H1 (cell line): ENCODE results near the gene CASTOR1.

Source experiments
- CHD1 ChIP-seq: IDR thresholded peaks from 2 replicates; pipeline ENCODE4 v1.6.1; 2012; ENCODE audit warnings: low read depth, low read length, improper control_type of control experiment
- EZH2 ChIP-seq: fragments of 200-600 bp; sonication (generic); IDR thresholded peaks from 2 replicates; pipeline ENCODE4 v1.7.1; 2012; ENCODE audit warnings: low read depth, mild to moderate bottlenecking, moderate library complexity, low read length, inconsistent platforms; ENCODE audit not compliant: severe bottlenecking
- JUND ChIP-seq: IDR thresholded peaks from 2 replicates; pipeline ENCODE4 v1.6.1; 2011; ENCODE audit warnings: mild to moderate bottlenecking, improper control_type of control experiment, low read length
- ZNF274 ChIP-seq: IDR thresholded peaks from 2 replicates; pipeline ENCODE4 v1.7.0; 2012; ENCODE audit warnings: low read length, borderline replicate concordance; ENCODE audit errors: extremely low read depth
- TF ChIP-seq, protein P1 (sequence below), 3 experiments: IDR thresholded peaks; 1 replicate in 2 of 3; 2 replicates in 1 of 3; pipeline versions ENCODE4 v1.5.1 to v1.6.1; 2011; ENCODE audit warnings: low read length in 3 of 3, mild to moderate bottlenecking in 3 of 3, inconsistent platforms in 2 of 3, low read depth in 1 of 3, moderate library complexity in 1 of 3; ENCODE audit not compliant: insufficient read depth in 1 of 3; ENCODE audit errors: control extremely low read depth in 1 of 3

DNA sequence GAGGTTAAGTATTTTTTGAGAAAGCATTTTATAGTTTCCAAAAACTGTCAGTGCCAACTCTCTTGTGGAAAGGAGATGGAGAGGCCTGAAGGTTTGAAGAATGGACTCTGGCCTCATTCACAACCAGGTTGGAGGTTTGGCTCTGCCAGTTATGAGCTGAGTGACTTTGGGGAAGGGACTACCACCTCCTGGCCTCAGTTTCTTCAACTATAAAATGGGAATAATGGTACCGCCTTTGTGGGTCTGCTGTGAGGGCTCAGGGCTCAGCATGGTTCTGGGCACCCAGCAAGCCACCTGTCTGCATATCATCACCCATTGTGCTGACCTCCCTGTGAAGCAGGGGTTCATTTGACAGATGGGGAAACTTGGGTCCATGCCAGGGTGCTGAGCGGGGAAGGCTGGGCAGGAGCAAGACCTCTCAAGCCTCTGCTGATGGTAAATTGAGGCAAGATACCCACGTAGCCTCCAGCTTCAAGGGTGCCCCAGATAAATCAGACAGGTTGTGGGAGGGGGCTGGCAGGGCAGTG lies 39.2 kb downstream of the CASTOR1 start:
- no peak for TF ChIP-seq JUND
- no peak for TF ChIP-seq CHD1
- TF ChIP-seq EZH2: no peak
- TF ChIP-seq, protein P1, sequence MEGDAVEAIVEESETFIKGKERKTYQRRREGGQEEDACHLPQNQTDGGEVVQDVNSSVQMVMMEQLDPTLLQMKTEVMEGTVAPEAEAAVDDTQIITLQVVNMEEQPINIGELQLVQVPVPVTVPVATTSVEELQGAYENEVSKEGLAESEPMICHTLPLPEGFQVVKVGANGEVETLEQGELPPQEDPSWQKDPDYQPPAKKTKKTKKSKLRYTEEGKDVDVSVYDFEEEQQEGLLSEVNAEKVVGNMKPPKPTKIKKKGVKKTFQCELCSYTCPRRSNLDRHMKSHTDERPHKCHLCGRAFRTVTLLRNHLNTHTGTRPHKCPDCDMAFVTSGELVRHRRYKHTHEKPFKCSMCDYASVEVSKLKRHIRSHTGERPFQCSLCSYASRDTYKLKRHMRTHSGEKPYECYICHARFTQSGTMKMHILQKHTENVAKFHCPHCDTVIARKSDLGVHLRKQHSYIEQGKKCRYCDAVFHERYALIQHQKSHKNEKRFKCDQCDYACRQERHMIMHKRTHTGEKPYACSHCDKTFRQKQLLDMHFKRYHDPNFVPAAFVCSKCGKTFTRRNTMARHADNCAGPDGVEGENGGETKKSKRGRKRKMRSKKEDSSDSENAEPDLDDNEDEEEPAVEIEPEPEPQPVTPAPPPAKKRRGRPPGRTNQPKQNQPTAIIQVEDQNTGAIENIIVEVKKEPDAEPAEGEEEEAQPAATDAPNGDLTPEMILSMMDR (IDR thresholded peaks at IDR 0.05; ENCODE audit: control extremely low read depth in 1 of 3, insufficient read depth in 1 of 3, low read depth in 1 of 3, low read length in 3 of 3): no peak
- TF ChIP-seq ZNF274: no peak
